ENCODE measurements around the gene PTGES.
A peak's percentile ranks its signal among the peaks of the same experiment; 100 is the strongest.

The PTGES gene

GRCh38 chr9:129718647-129719046 is 34.2 kb downstream of the PTGES start:
- DNase-seq (ENCODE audit: low spot score) = no peak

- no peak for DNase-seq (ENCODE audit: low spot score)
These were observed 34.9 kb downstream of the PTGES start for GRCh38 chr9:129717991-129718390.

GRCh38 chr9:129716091-129716490 is 36.8 kb downstream of the PTGES start:
- DNase-seq (ENCODE audit: low spot score) = peak; percentile 73

GRCh38 chr9:129714511-129715061 is 38.3 kb downstream of the PTGES start:
- no peak for DNase-seq (ENCODE audit: low spot score)

- no peak for DNase-seq (ENCODE audit: low spot score)
These were observed 39.5 kb downstream of the PTGES start for GRCh38 chr9:129713402-129713679.

GRCh38 chr9:129712634-129713401 is 40.0 kb downstream of the PTGES start:
- DNase-seq (ENCODE audit: low spot score) = peak; percentile 76

- DNase-seq (ENCODE audit: low spot score) = no peak
These were observed 42.7 kb downstream of the PTGES start for GRCh38 chr9:129710169-129710453.

- no peak for DNase-seq (ENCODE audit: low spot score)
These were observed 43.2 kb downstream of the PTGES start for GRCh38 chr9:129709438-129710168.

- DNase-seq (ENCODE audit: low spot score) = no peak
These were observed 44.0 kb downstream of the PTGES start for GRCh38 chr9:129708793-129709192.

- DNase-seq (ENCODE audit: low spot score) = no peak
These were observed 48.0 kb downstream of the PTGES start for GRCh38 chr9:129704807-129705206.

GRCh38 chr9:129703667-129704355 is 49.0 kb downstream of the PTGES start:
- DNase-seq (ENCODE audit: low spot score) = peak; percentile 81

- DNase-seq (ENCODE audit: low spot score) = peak; percentile 81
These were observed 50.0 kb downstream of the PTGES start for GRCh38 chr9:129702589-129703520.

- DNase-seq (ENCODE audit: low spot score) = no peak
These were observed 51.3 kb downstream of the PTGES start for GRCh38 chr9:129701549-129701948.

- DNase-seq (ENCODE audit: low spot score) = no peak
These were observed 51.8 kb downstream of the PTGES start for GRCh38 chr9:129701054-129701453.

GRCh38 chr9:129698254-129698757 is 54.5 kb downstream of the PTGES start:
- peak; percentile 63 for DNase-seq (ENCODE audit: low spot score)

GRCh38 chr9:129697656-129698253 is 55.1 kb downstream of the PTGES start:
- peak; percentile 89 for DNase-seq (ENCODE audit: low spot score)

- peak; percentile 94 for DNase-seq (ENCODE audit: low spot score)
These were observed 55.7 kb downstream of the PTGES start for GRCh38 chr9:129696944-129697655.

- no peak for DNase-seq (ENCODE audit: low spot score)
These were observed 57.0 kb downstream of the PTGES start for GRCh38 chr9:129695870-129696269.

GRCh38 chr9:129694243-129694646 is 58.6 kb downstream of the PTGES start:
- DNase-seq (ENCODE audit: low spot score) = no peak

- no peak for DNase-seq (ENCODE audit: low spot score)
These were observed 59.1 kb downstream of the PTGES start for GRCh38 chr9:129693741-129694140.

GRCh38 chr9:129692534-129692933 is 60.3 kb downstream of the PTGES start:
- DNase-seq (ENCODE audit: low spot score) = no peak
